ENCODE results near the gene ARRDC5.

- TF ChIP-seq CTCF (IDR thresholded peaks at IDR 0.05; ENCODE audit: low read length) = no peak
- no peak for TF ChIP-seq EZH2phosphoT487 (IDR thresholded peaks at IDR 0.05; ENCODE audit: low read length)
Observed at GRCh38 chr19:4852484-4852883, 50.2 kb downstream of the ARRDC5 start.
